GM19035 (cell line): Measurements from ENCODE around the gene LMX1A.

Experiments
- ATAC-seq: cut with Tn5 transposase; IDR thresholded peaks from one replicate; pipeline ENCODE4 v1.9.1; 2021; ENCODE audit not compliant: unreplicated experiment

LMX1A gene

DNA sequence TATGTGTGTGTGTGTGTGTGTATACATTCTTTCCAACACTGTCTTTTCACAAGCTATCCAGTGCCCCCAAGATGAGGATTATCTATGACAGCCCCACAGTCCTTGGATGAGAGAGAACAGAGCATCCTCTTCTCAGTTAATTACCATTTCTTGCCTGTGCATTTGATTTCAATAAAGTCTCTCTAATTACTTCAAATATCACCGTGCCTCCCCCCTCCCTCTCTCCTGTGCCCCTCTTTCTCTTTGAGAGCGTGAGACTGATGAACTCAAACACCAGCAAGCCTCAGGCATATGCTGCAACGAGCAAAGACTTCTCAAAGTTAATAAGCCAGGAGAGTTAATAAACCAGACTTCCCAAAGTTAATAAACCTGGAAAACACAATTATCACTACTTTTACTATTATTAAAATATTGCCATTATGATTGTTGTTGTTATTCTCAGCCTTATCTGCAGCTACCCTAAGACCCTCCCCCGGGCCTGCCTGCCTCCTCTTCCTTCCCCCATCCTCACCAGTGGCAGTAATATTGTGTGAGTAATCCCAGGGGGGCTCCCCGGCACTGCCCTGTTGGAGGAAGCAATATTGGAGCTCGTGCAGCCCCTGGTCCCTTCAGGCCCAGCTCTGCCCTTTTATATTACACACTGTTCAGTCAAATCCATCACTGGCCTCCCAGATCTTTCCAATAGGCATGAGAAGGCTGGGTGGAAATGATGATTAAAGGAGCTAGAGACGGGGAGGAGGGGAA is 30.9 kb downstream of the LMX1A start:
- no peak for ATAC-seq

DNA sequence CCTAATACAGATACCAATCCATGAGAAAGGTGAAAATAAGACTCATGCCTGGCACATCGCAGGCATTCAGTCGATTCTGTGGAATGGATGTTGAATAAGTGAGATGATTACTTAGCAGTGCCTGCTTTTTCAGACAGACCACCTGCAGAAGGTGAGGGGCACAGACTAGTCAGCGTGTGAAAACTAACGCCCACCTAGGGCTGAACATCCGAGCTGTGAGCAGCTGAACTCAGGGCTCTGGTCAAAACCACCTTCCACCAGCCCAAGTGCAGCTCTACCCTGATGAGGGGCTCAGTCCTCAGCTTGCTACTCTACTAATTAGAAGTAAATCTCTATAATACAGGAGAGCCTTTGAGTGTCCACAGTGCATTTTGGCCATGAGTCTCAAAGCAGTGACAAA is 32.5 kb downstream of the LMX1A start:
- ATAC-seq: no peak

- ATAC-seq: no peak
These were observed 38.9 kb downstream of the LMX1A start for GRCh38 chr1:165317612-165318011.

DNA sequence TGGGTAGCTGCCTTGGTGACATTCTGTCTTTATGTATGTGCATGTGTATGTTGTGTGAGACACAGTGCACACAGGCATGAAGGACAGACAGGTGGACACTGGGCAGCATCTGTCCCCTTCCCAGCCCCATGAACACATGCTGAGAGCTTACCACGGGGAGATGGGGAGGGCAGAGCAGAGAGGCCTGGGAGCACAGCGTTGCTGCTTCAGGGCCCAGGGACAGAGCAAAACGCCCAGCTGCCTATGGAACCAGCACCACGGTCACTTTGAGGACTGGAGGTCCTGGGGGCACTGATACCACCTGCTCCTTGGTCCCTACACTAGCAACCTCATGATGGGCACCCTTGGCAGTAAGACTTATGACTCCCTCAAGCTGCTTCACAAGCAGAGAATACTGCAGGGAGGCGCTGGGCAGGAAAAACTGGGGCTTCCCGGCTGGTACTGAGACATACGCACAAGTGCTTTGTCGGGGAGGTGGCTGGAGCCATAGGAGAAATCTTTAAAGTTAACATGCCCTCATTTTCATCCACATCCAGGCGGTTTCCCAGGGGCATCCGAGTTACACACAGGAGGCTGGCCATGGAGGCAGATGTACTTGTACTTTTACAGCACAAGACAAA is 40.3 kb downstream of the LMX1A start:
- no peak for ATAC-seq

DNA sequence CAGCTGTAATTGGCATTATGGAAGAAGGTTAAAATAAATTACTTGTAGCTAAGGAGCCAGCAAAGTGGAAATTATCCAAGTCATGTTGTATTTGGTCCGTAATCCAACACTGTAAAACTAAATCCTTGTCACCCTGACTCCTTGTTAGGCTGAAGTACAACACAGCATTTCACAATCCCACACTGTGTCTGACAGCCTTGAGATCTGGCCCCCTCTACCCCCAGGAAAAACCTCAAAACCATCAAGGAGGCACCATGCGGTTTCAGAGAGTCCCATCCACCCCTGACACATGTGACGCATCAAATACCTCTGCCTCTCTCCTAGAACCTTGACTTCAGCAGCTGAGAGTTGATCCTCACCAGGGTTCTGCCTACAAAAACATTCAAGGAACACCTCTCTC is 41.0 kb downstream of the LMX1A start:
- no peak for ATAC-seq

GRCh38 chr1:165313903-165314302 is 42.6 kb downstream of the LMX1A start:
- ATAC-seq: no peak

DNA sequence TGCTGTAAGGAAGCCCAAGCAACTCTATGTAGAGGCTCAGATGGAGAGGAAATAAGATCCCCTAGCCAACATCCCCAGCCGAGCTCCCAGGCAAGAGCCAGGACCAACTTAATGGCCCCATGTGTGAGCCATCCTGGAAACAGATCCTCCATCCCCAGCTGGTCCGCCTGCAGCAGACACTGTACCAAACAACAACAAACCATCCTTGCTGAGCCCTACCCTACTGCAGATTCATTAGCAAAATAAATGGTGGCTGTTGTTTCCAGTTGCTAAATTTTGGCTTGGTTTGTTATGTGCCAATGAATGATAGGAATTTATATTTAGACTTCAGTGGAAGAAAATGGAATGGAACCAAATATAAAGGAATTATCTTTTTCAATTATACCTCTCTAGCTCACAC is 43.9 kb downstream of the LMX1A start:
- no peak for ATAC-seq

- ATAC-seq: no peak
These were observed 49.7 kb downstream of the LMX1A start for GRCh38 chr1:165306543-165307434.

DNA sequence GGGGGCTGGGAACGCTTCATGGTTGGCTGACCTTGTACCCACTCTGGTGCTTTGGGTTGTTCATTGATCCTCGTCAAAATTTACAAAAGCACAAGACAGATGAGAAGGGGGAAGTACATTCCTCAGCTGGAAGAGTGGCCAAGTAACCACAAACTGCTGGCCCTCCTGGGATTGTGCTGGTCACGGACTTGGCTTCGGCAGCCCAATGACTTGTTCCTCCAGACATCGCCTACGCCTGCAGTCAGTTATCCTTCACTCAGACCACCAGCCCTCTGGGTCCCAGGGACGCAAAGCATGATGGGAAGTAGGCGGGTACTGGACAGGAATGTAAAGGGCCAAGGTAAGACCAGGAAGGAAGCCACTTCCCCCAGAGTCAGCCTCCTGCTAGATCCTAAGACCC is 53.1 kb downstream of the LMX1A start:
- no peak for ATAC-seq

DNA sequence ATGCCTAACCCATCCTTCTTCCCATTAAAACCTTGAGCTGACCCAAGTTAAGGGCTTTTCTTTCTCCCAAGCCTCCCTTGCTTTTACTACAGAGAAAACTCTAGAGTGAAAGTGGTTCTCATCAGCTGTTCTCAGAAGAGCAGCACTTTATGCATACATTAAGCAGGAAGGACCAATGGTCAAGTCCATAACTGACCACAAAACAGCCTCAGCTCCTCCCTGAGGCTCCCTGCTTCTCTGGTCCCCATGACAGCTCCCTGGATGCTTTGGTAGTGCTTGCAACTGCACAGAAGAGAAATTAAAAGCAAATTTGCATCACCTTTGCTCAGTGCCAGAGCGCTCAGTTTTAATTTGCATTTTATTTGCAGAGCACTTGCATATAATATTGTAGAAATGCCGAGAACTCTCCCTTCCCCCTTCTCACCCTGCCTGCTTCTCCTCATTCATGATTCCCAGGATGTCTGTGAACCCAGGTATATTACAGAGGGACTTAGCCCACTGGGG is 56.1 kb downstream of the LMX1A start:
- no peak for ATAC-seq

DNA sequence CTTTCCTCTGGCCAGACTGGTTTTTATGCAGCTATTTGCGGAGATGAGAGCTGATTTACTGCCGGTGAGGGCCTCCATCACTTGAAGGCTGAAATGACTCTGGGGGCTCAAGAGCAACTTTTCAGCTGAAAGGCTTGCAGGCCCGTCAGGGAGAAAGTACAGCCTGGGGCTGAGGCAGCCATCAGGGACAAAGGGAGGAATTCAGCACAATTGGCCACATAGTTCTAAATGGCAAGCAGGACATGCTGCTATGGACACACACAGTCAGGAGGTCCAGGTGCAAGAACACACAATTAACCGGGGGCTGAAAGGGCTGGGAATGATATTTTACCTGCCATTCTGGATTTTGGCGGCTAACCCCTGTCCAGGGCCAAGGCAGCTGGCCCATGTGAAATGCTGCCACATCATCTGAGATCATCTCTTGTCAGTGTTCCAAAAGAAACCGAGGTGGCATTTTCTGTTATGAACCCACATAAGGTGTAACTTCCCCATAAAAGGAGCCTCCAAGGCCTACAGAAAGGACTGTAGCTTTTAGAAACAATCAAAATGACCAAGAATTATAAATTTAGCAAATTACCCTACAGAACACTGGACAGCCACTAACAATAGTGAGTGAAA is 58.2 kb downstream of the LMX1A start:
- no peak for ATAC-seq

GRCh38 chr1:165296205-165296604 is 60.3 kb downstream of the LMX1A start:
- ATAC-seq: no peak

- ATAC-seq: no peak
These were observed 66.4 kb downstream of the LMX1A start for GRCh38 chr1:165290148-165290547.

GRCh38 chr1:165289556-165289955 is 67.0 kb downstream of the LMX1A start:
- no peak for ATAC-seq

DNA sequence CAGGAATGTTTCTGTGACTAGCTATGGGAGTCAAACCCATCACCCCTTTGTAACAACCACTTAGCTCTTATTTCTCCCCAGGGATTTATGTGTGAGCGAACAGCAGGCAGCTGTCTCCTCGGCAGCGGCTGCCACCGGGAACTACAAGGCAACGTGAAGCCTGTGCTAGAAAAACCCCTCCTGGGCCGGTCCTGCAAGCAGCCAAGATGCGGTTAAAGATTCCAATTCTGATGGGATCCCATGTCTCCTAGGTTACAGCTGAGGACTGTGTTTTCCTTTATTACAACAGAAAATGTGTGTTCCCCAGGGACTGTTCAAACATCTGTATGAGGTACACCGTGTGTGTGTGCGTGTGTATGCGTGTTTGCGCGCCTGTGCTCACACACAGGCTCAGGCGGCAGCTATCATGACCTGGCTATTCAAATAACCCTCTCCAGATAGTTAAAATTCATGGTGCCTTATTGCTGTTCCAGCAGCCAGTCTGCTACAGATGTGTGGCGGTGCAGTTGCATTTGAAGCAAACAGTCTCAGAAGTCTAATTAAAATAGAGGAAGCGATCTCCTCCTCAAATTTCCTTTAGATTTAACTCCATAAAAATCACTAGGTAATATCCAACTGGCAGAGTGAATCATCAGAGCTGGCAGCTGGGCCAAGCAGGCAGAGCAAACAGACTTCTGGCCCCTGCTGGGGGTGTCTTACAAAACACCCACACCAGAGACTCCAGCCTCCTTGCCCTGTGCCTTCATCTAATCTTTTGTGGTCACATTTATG is 68.0 kb downstream of the LMX1A start:
- no peak for ATAC-seq

DNA sequence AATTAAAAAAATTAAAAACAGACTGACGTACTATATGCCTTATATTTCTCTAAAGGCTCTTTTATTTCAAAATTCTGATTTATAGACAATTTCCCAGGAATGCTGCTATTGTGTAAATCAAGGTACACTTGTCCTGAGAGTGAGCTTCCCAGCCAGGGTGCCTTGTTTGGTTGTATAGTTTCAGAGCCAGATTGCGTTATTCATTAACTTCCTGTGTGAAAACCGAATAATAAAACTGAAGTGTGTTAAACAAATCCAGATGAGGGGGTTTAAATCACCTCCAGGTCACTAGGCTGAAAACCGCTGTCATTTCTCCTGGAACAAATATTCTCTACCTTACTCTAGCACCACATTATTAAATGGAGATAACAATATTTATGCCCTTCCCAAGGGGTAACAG is 68.7 kb downstream of the LMX1A start:
- no peak for ATAC-seq

GRCh38 chr1:165287329-165287728 is 69.2 kb downstream of the LMX1A start:
- no peak for ATAC-seq

DNA sequence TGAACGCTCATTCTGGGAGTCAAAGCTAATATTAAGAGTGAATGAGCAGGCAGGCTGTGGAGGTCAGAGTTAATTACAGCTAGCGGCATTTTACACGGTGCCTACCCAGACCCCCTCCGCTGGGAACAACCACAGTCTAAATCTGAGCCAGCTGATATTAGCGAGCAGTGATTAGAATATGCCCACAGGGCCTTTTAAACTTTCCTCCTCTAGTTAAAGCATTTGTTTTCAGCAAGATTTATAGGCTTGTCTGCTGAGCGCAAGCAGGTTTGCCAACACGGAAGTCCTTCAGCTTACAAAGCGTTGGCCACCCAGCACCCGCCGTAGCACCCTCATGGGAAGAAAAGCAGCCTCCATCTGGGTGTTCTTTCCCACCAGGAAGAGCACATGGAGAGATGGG is 72.1 kb downstream of the LMX1A start:
- no peak for ATAC-seq

GRCh38 chr1:165281207-165281901 is 75.2 kb downstream of the LMX1A start:
- ATAC-seq: no peak

- no peak for ATAC-seq
These were observed 76.6 kb downstream of the LMX1A start for GRCh38 chr1:165279882-165280281.
